Measurements from ENCODE around the gene ATAD3B. TPM values are rescaled to one million over a fixed set of nuclear protein-coding genes. Genes with fewer than 3 reads are reported as not detected.
"Not testable (repeated sequence)": the region's sequence is repeated elsewhere in the genome, so short reads cannot be mapped to it uniquely, and the experiment has no call there.

ATAD3B gene
- total and polyA plus RNA-seq, 2 of the 13 experiments (the other 11 are each of a cell fraction or from before 2014, with no cell fraction given), result 9.6 to 31.1 TPM

- intact Hi-C loops (cut with micrococcal nuclease; ENCODE audit: unreplicated experiment); FAIRE-seq; H3K4me2 ChIP-seq (ENCODE audit: low read depth, low read length): not testable (repeated sequence)
These were observed 42.6 kb upstream of the ATAD3B start for GRCh38 chr1:1428967-1429366.

DNA sequence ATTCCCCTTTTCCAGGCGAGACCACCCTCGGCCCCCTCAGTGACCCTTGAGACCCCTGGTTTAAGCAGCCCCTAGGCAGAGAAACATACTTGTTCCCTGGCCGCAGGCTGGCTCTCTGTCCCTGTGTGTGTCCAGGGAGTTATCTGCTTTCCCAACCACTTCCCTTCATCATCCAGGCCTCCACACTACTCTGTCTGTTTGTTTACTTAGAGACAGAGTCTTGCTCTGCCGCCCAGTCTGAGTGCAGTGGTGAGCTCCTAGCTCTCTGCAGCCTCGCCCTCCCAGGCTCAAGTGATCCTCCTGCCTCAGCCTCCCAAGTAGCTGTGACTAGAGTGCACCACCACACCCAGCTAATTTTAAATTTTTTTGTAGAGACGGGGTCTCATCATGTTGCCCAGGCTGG lies 41.9 kb upstream of the ATAD3B start:
- ATAC-seq (no peak; the same call in 2 of the 3 replicates), FAIRE-seq (peak; percentile 81), DNase-seq (ENCODE audit: low spot score) (peak; percentile 71)
- no TSS peak for BruUV-seq (replicated peaks)
- Histone ChIP-seq H3K4me2 (ENCODE audit: low read depth, low read length) (peak overlapping the region; percentile 89), H3K4me1 (ENCODE audit: insufficient read depth, low read length) (peaks cover 52% of the 10 kb centered on the region), H3K36me3 (replicated peaks in 1 of 2; ENCODE audit: control insufficient read depth in 1 of 2, insufficient read depth in 2 of 2, low read length in 2 of 2) (no peaks in the 10 kb centered on the region), H3K4me3 (replicated peaks in 1 of 3; ENCODE audit: insufficient read depth in 1 of 3, low read depth in 2 of 3, low read length in 3 of 3) (peak overlapping the region in 2 of 3 experiments; percentile 79 to 88; a peak in 3 of 6 replicates), H3K27me3 (ENCODE audit: control insufficient read depth in 1 of 2, insufficient read depth in 2 of 2, low read length in 2 of 2) (no peaks in the 10 kb centered on the region), H3K27ac (ENCODE audit: extremely low read length, insufficient read depth, low read length) (peak overlapping the region; percentile 94), H2AFZ (ENCODE audit: low read length) (no peak overlapping the region), H3K9me3 (ENCODE audit: low read length) (no peaks in the 10 kb centered on the region), H3K79me2 (ENCODE audit: insufficient read depth, low read length) (peaks cover 4% of the 10 kb centered on the region), H4K20me1 (ENCODE audit: insufficient read depth, low read length) (no peaks in the 10 kb centered on the region), H3K9ac (ENCODE audit: insufficient read depth, low read depth, low read length) (0 out of 2 replicates have a peak overlapping the region, but pooled peaks have one; percentile 88)
- ChIA-PET CTCF (ENCODE audit: low intra/inter-chr PET ratio, low total read pairs) (interaction anchor here (1.4 kb wide), 1 partner anchor 11 kb away, joined by 10 read pairs; no protein-coding TSS in a partner anchor), POLR2A (interaction anchor here (1.3 to 11.0 kb wide), 8 partner anchors 9 to 125 kb away, joined by 3 to 355 read pairs (median 28); partner anchors contain the start of genes ANKRD65, CCNL2 and MRPL20)
- WGBS (ENCODE audit: low lambda C conversion rate), result 10% methylated on average over 6 of the region's 6 CpGs
- in situ Hi-C loops (cut with HindIII; ENCODE audit: extremely low pct_ligation_motif_present, low pct_unique_long_range_greater_than_20kb) (no loop called here), intact Hi-C loops (cut with micrococcal nuclease; ENCODE audit: unreplicated experiment) (no loop called here)
- TF ChIP-seq BRD4 (CRISPR knock-in tag; IDR thresholded peaks at IDR 0.05) (no peak), ZNF609 (CRISPR knock-in tag; IDR thresholded peaks at IDR 0.05; ENCODE audit: borderline replicate concordance) (peak; percentile 16; the same call in 1 of the 2 replicates), ZFP90 (CRISPR knock-in tag; IDR thresholded peaks at IDR 0.05; ENCODE audit: borderline replicate concordance) (no peak), ZNF530 (CRISPR knock-in tag; IDR thresholded peaks at IDR 0.05; ENCODE audit: low read depth) (no peak), ZMYM3 (CRISPR knock-in tag; IDR thresholded peaks at IDR 0.05) (peak; percentile 99)
- TF ChIP-seq, protein P1, sequence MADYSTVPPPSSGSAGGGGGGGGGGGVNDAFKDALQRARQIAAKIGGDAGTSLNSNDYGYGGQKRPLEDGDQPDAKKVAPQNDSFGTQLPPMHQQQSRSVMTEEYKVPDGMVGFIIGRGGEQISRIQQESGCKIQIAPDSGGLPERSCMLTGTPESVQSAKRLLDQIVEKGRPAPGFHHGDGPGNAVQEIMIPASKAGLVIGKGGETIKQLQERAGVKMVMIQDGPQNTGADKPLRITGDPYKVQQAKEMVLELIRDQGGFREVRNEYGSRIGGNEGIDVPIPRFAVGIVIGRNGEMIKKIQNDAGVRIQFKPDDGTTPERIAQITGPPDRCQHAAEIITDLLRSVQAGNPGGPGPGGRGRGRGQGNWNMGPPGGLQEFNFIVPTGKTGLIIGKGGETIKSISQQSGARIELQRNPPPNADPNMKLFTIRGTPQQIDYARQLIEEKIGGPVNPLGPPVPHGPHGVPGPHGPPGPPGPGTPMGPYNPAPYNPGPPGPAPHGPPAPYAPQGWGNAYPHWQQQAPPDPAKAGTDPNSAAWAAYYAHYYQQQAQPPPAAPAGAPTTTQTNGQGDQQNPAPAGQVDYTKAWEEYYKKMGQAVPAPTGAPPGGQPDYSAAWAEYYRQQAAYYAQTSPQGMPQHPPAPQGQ (CRISPR knock-in tag; IDR thresholded peaks at IDR 0.05; ENCODE audit: borderline replicate concordance), result no peak

More at GRCh38 chr1:1428967-1429366, 42.6 kb upstream of the ATAD3B start:
- H2AFZ ChIP-seq (ENCODE audit: low read length); H3K9ac ChIP-seq (ENCODE audit: insufficient read depth, low read depth, low read length); H3K9me3 ChIP-seq (ENCODE audit: low read length); H3K4me3 ChIP-seq (replicated peaks in 1 of 3; ENCODE audit: insufficient read depth in 1 of 3, low read depth in 2 of 3, low read length in 3 of 3); BruUV-seq (replicated peaks); DNase-seq (ENCODE audit: low spot score); ATAC-seq; H3K36me3 ChIP-seq (replicated peaks in 1 of 2; ENCODE audit: control insufficient read depth in 1 of 2, insufficient read depth in 2 of 2, low read length in 2 of 2); H3K27me3 ChIP-seq (ENCODE audit: control insufficient read depth in 1 of 2, insufficient read depth in 2 of 2, low read length in 2 of 2); in situ Hi-C loops (cut with HindIII; ENCODE audit: extremely low pct_ligation_motif_present, low pct_unique_long_range_greater_than_20kb); CTCF ChIA-PET (ENCODE audit: low intra/inter-chr PET ratio, low total read pairs); H3K79me2 ChIP-seq (ENCODE audit: insufficient read depth, low read length); H4K20me1 ChIP-seq (ENCODE audit: insufficient read depth, low read length); H3K27ac ChIP-seq (ENCODE audit: extremely low read length, insufficient read depth, low read length): not testable (repeated sequence)
- POLR2A ChIA-PET, result interaction anchor here (1.3 to 11.0 kb wide), 6 partner anchors 8 to 76 kb away, joined by 3 to 355 read pairs (median 58); partner anchors contain the start of genes ANKRD65, CCNL2 and MRPL20
- 93% methylated on average over 6 of the region's 6 CpGs for WGBS (ENCODE audit: low lambda C conversion rate)
- peaks cover 56% of the 10 kb centered on the region for H3K4me1 ChIP-seq (ENCODE audit: insufficient read depth, low read length)
